OCI-LY7 (cell line): ENCODE measurements around the gene APBB1IP. TPM values are rescaled to one million over a fixed set of nuclear protein-coding genes. Genes with fewer than 3 reads are reported as not detected.
A peak's percentile ranks its signal among the peaks of the same experiment; 100 is the strongest.
"Not testable (repeated sequence)": the region's sequence is repeated elsewhere in the genome, so short reads cannot be mapped to it uniquely, and the experiment has no call there.

ENCODE experiments used
- BruUV-seq: library from RNA; stranded (reverse); fragments of 400-500 nt; replicated peaks from 2 replicates; lab custom pipeline; 2021; lab: Mats Ljungman, UMichigan
- CTCF ChIA-PET: fragments of 300-600 bp; sonication (Branson Sonifier 250); formaldehyde crosslinking; loops from one replicate; lab custom pipeline; 2022; ENCODE audit warnings: antibody characterized with exemption; ENCODE audit not compliant: unreplicated experiment; lab: Charles Lee
- POLR2A ChIA-PET: fragments of 300-600 bp; sonication (Branson Sonifier 250); formaldehyde crosslinking; loops from one replicate; lab custom pipeline; 2022; ENCODE audit warnings: antibody characterized with exemption; lab: Charles Lee
- DNase-seq: peaks from one replicate; pipeline ENCODE4 v3.0.0-alpha.2; 2015; ENCODE audit warnings: low spot score
- H2AFZ ChIP-seq: fragments of 200-600 bp; sonication (generic), shearing (Covaris generic); 2 replicates; pipeline ENCODE4 v1.6.1; 2014; ENCODE audit warnings: mild to moderate bottlenecking, antibody characterized with exemption, low read length, moderate library complexity
- H3K27ac ChIP-seq: fragments of 200-600 bp; sonication (generic); 2 replicates; pipeline ENCODE4 v1.5.1; 2014; ENCODE audit warnings: mixed run types, low read depth, mild to moderate bottlenecking, moderate library complexity, low read length, inconsistent platforms; ENCODE audit not compliant: poor library complexity, severe bottlenecking
- H3K36me3 ChIP-seq: fragments of 200-600 bp; sonication (generic); 2 replicates; pipeline ENCODE4 v1.6.1; 2014; ENCODE audit warnings: mild to moderate bottlenecking, antibody characterized with exemption, low read length, moderate library complexity, mixed read lengths; ENCODE audit not compliant: insufficient read depth
- H3K4me1 ChIP-seq: fragments of 200-600 bp; sonication (generic); 2 replicates; pipeline ENCODE4 v1.5.1; 2014; ENCODE audit warnings: mild to moderate bottlenecking, low read length; ENCODE audit not compliant: insufficient read depth, poor library complexity, severe bottlenecking
- H3K4me2 ChIP-seq: fragments of 200-600 bp; sonication (generic); 2 replicates; pipeline ENCODE4 v1.6.1; 2014; ENCODE audit warnings: mild to moderate bottlenecking, low read length
- H3K4me3 ChIP-seq: fragments of 200-600 bp; sonication (generic); 2 replicates; pipeline ENCODE4 v1.5.1; 2014; ENCODE audit warnings: mild to moderate bottlenecking, low read depth, low read length; ENCODE audit not compliant: poor library complexity, severe bottlenecking
- H3K79me2 ChIP-seq: fragments of 200-600 bp; sonication (generic); 2 replicates; pipeline ENCODE4 v1.6.1; 2016; ENCODE audit warnings: low read depth, mild to moderate bottlenecking, low read length, moderate library complexity, mixed read lengths; ENCODE audit not compliant: insufficient read depth
- H3K9me2 ChIP-seq: fragments of 200-600 bp; sonication (generic); 2 replicates; pipeline ENCODE4 v1.6.1; 2016; ENCODE audit warnings: mild to moderate bottlenecking, low read length, mixed read lengths; ENCODE audit not compliant: insufficient read depth
- H3K9me3 ChIP-seq: fragments of 200-600 bp; sonication (generic); 2 replicates; pipeline ENCODE4 v1.6.1; 2014; ENCODE audit warnings: mild to moderate bottlenecking, mixed run types, low read length, mixed read lengths
- H4K20me1 ChIP-seq: fragments of 200-600 bp; sonication (generic); 2 replicates; pipeline ENCODE4 v1.6.1; 2014; ENCODE audit warnings: mild to moderate bottlenecking, antibody characterized with exemption, low read length, moderate library complexity, mixed read lengths; ENCODE audit not compliant: insufficient read depth
- CTCF ChIP-seq: fragments of 200-600 bp; sonication (generic); conservative IDR thresholded peaks from 2 replicates; pipeline ENCODE4 v1.5.1; 2014; ENCODE audit warnings: mild to moderate bottlenecking, antibody characterized with exemption, low read length, moderate library complexity, mixed read lengths
- EZH2phosphoT487 ChIP-seq: fragments of 200-600 bp; sonication (generic); IDR thresholded peaks from 2 replicates; pipeline ENCODE4 v1.6.1; 2018; ENCODE audit warnings: low read depth, borderline replicate concordance, mild to moderate bottlenecking, mixed run types, antibody characterized with exemption, low read length, moderate library complexity, mixed read lengths
- intact Hi-C: fragments of 100-400 bp; cut with micrococcal nuclease; formaldehyde crosslinking; loops from one replicate; pipeline ENCODE4 v1.10.0; 2022; ENCODE audit not compliant: unreplicated experiment
- total RNA-seq, 2 experiments: library from RNA; depleted of rRNA in 1 of 2; stranded (reverse); fragments of >200 nt in 1 of 2; shearing (Covaris generic) in 1 of 2; gene quantifications; 2 replicates each; pipeline ENCODE4 v1.2.3, GENCODE V29; 2014 to 2022

APBB1IP gene
- total RNA-seq, 2 experiments from 2014 or later: 65.8 to 167 TPM

GRCh38 chr10:26571655-26572054 lies 133.5 kb downstream of the APBB1IP start:
- CTCF ChIA-PET: no interaction called here
- H2AFZ ChIP-seq: no peak overlapping the region
- peaks cover 87% of the 10 kb centered on the region for H3K36me3 ChIP-seq
- H3K4me1 ChIP-seq: no peaks in the 10 kb centered on the region
- H3K79me2 ChIP-seq: no peaks in the 10 kb centered on the region
- H4K20me1 ChIP-seq: no peaks in the 10 kb centered on the region
- H3K27ac ChIP-seq: no peak overlapping the region
- peaks cover 15% of the 10 kb centered on the region for H3K9me3 ChIP-seq
- no TSS peak for BruUV-seq
- no peak overlapping the region for H3K4me2 ChIP-seq
- intact Hi-C loops: loop anchor here (1.0 kb wide), 1 partner anchor 54 kb away; no protein-coding TSS in a partner anchor
- H3K9me2 ChIP-seq: no peaks in the 10 kb centered on the region
- POLR2A ChIA-PET: no interaction called here
- DNase-seq: no peak
- H3K4me3 ChIP-seq: no peak overlapping the region
- TF ChIP-seq CTCF (no peak), EZH2phosphoT487 (no peak)

GRCh38 chr10:26573674-26574073 lies 135.5 kb downstream of the APBB1IP start:
- TF ChIP-seq EZH2phosphoT487 (no peak), CTCF (no peak)
- Histone ChIP-seq H3K4me2 (no peak overlapping the region), H2AFZ (no peak overlapping the region), H3K9me2 (no peaks in the 10 kb centered on the region), H3K79me2 (no peaks in the 10 kb centered on the region), H4K20me1 (no peaks in the 10 kb centered on the region), H3K9me3 (peaks cover 15% of the 10 kb centered on the region), H3K27ac (no peak overlapping the region), H3K4me1 (no peaks in the 10 kb centered on the region), H3K4me3 (no peak overlapping the region), H3K36me3 (peaks cover 69% of the 10 kb centered on the region)
- ChIA-PET CTCF (no interaction called here), POLR2A (interaction anchor here (0.6 kb wide), 1 partner anchor 1885 kb away, joined by 3 read pairs; no protein-coding TSS in a partner anchor)
- no TSS peak for BruUV-seq
- intact Hi-C loops: no loop called here
- DNase-seq: no peak

- Histone ChIP-seq H3K4me3 (no peak overlapping the region), H3K36me3 (peaks cover 57% of the 10 kb centered on the region), H3K27ac (no peak overlapping the region), H3K9me2 (no peaks in the 10 kb centered on the region), H4K20me1 (no peaks in the 10 kb centered on the region), H3K9me3 (peaks cover 15% of the 10 kb centered on the region), H3K4me2 (no peak overlapping the region), H3K79me2 (no peaks in the 10 kb centered on the region), H2AFZ (no peak overlapping the region), H3K4me1 (no peaks in the 10 kb centered on the region)
- TF ChIP-seq EZH2phosphoT487 (no peak), CTCF (no peak)
- BruUV-seq: no TSS peak
- DNase-seq: peak; percentile 63
- CTCF ChIA-PET: no interaction called here
- POLR2A ChIA-PET: no interaction called here
- intact Hi-C loops: no loop called here
These were observed 136.6 kb downstream of the APBB1IP start for GRCh38 chr10:26574783-26575182.

- POLR2A ChIA-PET: interaction anchor here (0.6 kb wide), 1 partner anchor 13 kb away, joined by 4 read pairs; no protein-coding TSS in a partner anchor
- intact Hi-C loops, H3K4me3 ChIP-seq, H2AFZ ChIP-seq, CTCF ChIA-PET, H3K27ac ChIP-seq, H4K20me1 ChIP-seq, BruUV-seq, H3K4me1 ChIP-seq, H3K9me2 ChIP-seq, DNase-seq, H3K79me2 ChIP-seq, H3K4me2 ChIP-seq, H3K9me3 ChIP-seq: not testable (repeated sequence)
- peaks cover 22% of the 10 kb centered on the region for H3K36me3 ChIP-seq
These were observed 140.2 kb downstream of the APBB1IP start for GRCh38 chr10:26578371-26578770.
